NCI-H226 (cell line): ENCODE data around the gene CNP.
A peak's percentile ranks its signal among the peaks of the same experiment; 100 is the strongest.
"Not testable (repeated sequence)": the region's sequence is repeated elsewhere in the genome, so short reads cannot be mapped to it uniquely, and the experiment has no call there.

Source experiments
- DNase-seq: peaks from one replicate; pipeline ENCODE4 v3.0.0-alpha.2; 2015

The CNP gene

GRCh38 chr17:41966463-41967140 is at the start of gene CNP:
CNP (plus strand) TSS chr17:41966795; CDS start chr17:41966885, 90 bp downstream.
- DNase-seq = peak; percentile 81

- peak; percentile 5 for DNase-seq
Observed at GRCh38 chr17:41917192-41917591, 49.4 kb upstream of the CNP start.

GRCh38 chr17:41917679-41918313 is 48.8 kb upstream of the CNP start:
- DNase-seq = no peak

GRCh38 chr17:41918314-41919164 is 48.1 kb upstream of the CNP start, which contains the start of gene ACLY:
ACLY (minus strand) TSS chr17:41918951; CDS start chr17:41913873, 5,078 bp downstream.
- DNase-seq = peak; percentile 97

GRCh38 chr17:41919165-41919817 is 47.3 kb upstream of the CNP start:
- DNase-seq = peak; percentile 68

- DNase-seq = peak; percentile 7
Observed at GRCh38 chr17:41919840-41920579, 46.6 kb upstream of the CNP start.

GRCh38 chr17:41920580-41920955 is 46.0 kb upstream of the CNP start:
- DNase-seq = no peak

- no peak for DNase-seq
Observed at GRCh38 chr17:41925991-41926590, 40.5 kb upstream of the CNP start.

GRCh38 chr17:41928693-41929251 is 37.8 kb upstream of the CNP start:
- DNase-seq = no peak

GRCh38 chr17:41930009-41930832 is 36.4 kb upstream of the CNP start, which contains the start of gene ODAD4:
ODAD4 (plus strand) TSS chr17:41930617; CDS start chr17:41930724, 107 bp downstream.
- DNase-seq = peak; percentile 97

- DNase-seq = not testable (repeated sequence)
Observed at GRCh38 chr17:41930833-41931156, 35.8 kb upstream of the CNP start.

- DNase-seq = not testable (repeated sequence)
Observed at GRCh38 chr17:41931715-41932114, 34.9 kb upstream of the CNP start.

- no peak for DNase-seq
Observed at GRCh38 chr17:41932816-41933389, 33.7 kb upstream of the CNP start.

GRCh38 chr17:41935641-41936040 is 31.0 kb upstream of the CNP start:
- DNase-seq = no peak

GRCh38 chr17:41937970-41938954 is 28.3 kb upstream of the CNP start:
- no peak for DNase-seq

GRCh38 chr17:41939044-41939692 is 27.4 kb upstream of the CNP start:
- no peak for DNase-seq

GRCh38 chr17:41939693-41940090 is 26.9 kb upstream of the CNP start:
- DNase-seq = no peak

GRCh38 chr17:41941168-41941567 is 25.4 kb upstream of the CNP start:
- DNase-seq = no peak
